ENCODE results near the gene PLXNA4. TPM values are rescaled to one million over a fixed set of nuclear protein-coding genes. Genes with fewer than 3 reads are reported as not detected.

Gene PLXNA4
- polyA plus RNA-seq, 2 of the 4 experiments (the other 2 are of a cell fraction) = 0.12 to 0.34 TPM

DNA sequence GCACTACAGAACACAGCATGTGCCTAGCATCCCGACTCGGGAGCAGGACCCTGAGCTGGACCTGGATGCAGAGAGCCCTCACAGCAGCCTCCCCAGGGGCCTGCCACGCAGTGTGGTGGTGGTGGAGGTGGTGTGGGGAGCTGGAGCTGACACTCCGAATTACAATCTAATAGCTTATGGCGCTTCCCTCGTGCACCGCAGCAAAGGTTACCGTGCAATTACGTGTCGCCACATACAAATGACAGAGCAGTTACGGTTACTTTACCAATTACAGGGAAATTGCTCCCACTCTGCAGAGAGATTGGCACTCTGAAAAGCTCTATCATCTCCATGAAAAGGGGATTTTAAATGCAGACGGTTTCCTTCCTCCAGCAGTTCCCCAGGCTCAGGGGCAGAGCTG, 81.8 kb downstream of the PLXNA4 start:
- ATAC-seq = no peak
- Histone ChIP-seq H3K9me3 (no peaks in the 10 kb centered on the region), H3K4me3 (no peak overlapping the region), H3K27ac (no peak overlapping the region), H3K4me2 (no peak overlapping the region), H3K4me1 (no peaks in the 10 kb centered on the region)
- TF ChIP-seq KDM5A (IDR thresholded peaks at IDR 0.05) (no peak), FOXS1 (CRISPR knock-in tag; IDR thresholded peaks at IDR 0.05) (no peak), RCOR1 (IDR thresholded peaks at IDR 0.05; ENCODE audit: low read depth, low read length) (no peak)
- FAIRE-seq = no peak
- POLR2A ChIA-PET = no interaction called here
- CTCF ChIA-PET = interaction anchor here (1.5 to 2.0 kb wide), 2 partner anchors 86 to 176 kb away, joined by 4 to 5 read pairs; no protein-coding TSS in a partner anchor
- 63% methylated on average over 11 of the region's 12 CpGs for WGBS (ENCODE audit: missing lambda C conversion rate)
- no peak for DNase-seq (ENCODE audit: low read depth in 1 of 2, low spot score in 1 of 2)

DNA sequence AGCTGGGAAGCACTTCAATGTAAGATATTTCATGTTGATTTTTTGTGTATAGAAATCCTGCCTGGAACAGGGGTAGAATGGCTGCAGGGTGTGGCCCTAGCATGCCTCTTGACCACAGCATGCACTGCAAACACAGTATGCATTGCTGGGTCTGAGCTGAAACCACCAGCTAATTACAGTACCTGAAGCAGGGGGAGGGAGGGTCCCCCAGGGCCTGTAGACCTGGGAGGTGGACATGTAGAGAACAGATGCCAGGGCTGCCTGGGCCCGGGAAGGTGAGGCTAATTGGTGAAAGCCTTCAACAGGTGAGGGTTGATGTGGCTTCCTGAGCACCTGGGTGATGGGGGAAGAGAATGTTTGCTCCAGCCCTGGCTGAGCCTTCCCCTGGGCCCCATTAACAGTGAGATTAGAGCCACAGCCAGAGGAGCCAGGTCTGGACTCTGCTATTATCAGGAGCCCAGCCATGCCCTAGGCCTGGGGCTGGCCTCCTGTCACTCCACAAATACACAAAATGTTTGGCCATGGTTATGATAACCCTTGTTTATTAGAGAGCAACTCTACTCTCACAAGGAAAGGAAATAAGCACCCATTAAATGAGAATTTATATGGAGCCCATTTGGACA, 83.3 kb downstream of the PLXNA4 start:
- Histone ChIP-seq H3K9me3 (no peaks in the 10 kb centered on the region), H3K4me1 (no peaks in the 10 kb centered on the region), H3K27ac (no peak overlapping the region), H3K4me3 (no peak overlapping the region), H3K4me2 (no peak overlapping the region)
- ChIA-PET CTCF (no interaction called here), POLR2A (no interaction called here)
- 29% methylated on average over 1 of the region's 1 CpG for WGBS (ENCODE audit: missing lambda C conversion rate)
- DNase-seq (ENCODE audit: low read depth in 1 of 2, low spot score in 1 of 2) (no peak), FAIRE-seq (no peak), ATAC-seq (no peak)
- TF ChIP-seq RNF2 (IDR thresholded peaks at IDR 0.05; ENCODE audit: borderline replicate concordance, low read depth) = no peak
- no peak for TF ChIP-seq NFE2L2 (conservative IDR thresholded peaks at IDR 0.05; ENCODE audit: low read length)
- TF ChIP-seq CBX8 (IDR thresholded peaks at IDR 0.05) = no peak
- no peak for TF ChIP-seq ZC3H11A (IDR thresholded peaks at IDR 0.05)
- TF ChIP-seq, protein P1, sequence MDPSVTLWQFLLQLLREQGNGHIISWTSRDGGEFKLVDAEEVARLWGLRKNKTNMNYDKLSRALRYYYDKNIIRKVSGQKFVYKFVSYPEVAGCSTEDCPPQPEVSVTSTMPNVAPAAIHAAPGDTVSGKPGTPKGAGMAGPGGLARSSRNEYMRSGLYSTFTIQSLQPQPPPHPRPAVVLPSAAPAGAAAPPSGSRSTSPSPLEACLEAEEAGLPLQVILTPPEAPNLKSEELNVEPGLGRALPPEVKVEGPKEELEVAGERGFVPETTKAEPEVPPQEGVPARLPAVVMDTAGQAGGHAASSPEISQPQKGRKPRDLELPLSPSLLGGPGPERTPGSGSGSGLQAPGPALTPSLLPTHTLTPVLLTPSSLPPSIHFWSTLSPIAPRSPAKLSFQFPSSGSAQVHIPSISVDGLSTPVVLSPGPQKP (IDR thresholded peaks at IDR 0.05; ENCODE audit: low read depth, low read length) = no peak
- no peak for TF ChIP-seq KDM1A (IDR thresholded peaks at IDR 0.05; ENCODE audit: low read depth)
- TF ChIP-seq BHLHE40 (IDR thresholded peaks at IDR 0.05; ENCODE audit: low read depth, low read length) = no peak
- no peak for TF ChIP-seq POLR2A (IDR thresholded peaks at IDR 0.05; ENCODE audit: low read length)
- no peak for TF ChIP-seq HDAC2 (IDR thresholded peaks at IDR 0.05)
- no peak for TF ChIP-seq HOXB13 (CRISPR knock-in tag; IDR thresholded peaks at IDR 0.05; ENCODE audit: low read depth)
- TF ChIP-seq CEBPB (IDR thresholded peaks at IDR 0.05) = no peak
- no peak for TF ChIP-seq CBX2 (IDR thresholded peaks at IDR 0.05; ENCODE audit: borderline replicate concordance, low read depth)
- TF ChIP-seq, protein P2, sequence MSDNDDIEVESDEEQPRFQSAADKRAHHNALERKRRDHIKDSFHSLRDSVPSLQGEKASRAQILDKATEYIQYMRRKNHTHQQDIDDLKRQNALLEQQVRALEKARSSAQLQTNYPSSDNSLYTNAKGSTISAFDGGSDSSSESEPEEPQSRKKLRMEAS (IDR thresholded peaks at IDR 0.05) = no peak
- TF ChIP-seq SMC3 (IDR thresholded peaks at IDR 0.05) = no peak
- TF ChIP-seq JUN (IDR thresholded peaks at IDR 0.05) = no peak

DNA sequence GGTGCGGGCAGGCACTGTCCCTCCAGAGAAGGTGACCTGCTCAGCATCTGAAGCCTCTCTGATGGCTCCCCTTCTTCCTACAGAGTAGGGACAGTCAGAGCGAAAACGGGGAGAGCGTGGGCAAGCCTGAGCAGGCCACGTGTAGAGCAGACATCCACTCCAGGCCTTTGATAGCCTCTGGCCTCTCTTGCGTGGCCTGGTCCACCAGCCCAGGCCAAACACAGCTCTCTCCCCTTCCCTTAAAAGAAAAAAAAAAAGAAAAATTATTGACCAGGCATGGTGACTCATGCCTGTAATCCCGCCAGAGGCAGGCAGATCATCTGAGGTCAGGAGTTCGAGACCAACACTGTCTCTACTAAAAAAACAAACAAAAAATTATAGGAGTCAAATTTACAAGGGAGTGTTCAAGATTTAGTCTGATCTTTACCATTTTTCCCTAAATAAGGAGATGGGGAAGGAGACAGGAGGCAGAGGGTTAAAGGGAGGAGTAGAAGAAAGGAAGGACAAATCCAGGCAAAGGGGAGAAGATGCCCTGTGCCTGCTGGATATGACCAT, 84.8 kb downstream of the PLXNA4 start:
- ChIA-PET POLR2A (no interaction called here), CTCF (no interaction called here)
- no peak overlapping the region for H3K27ac ChIP-seq
- no peak overlapping the region for H3K4me2 ChIP-seq
- ATAC-seq (no peak), DNase-seq (ENCODE audit: low read depth in 1 of 2, low spot score in 1 of 2) (no peak), FAIRE-seq (no peak)
- no peaks in the 10 kb centered on the region for H3K4me1 ChIP-seq
- TF ChIP-seq HOXB5 (CRISPR knock-in tag; IDR thresholded peaks at IDR 0.05) = no peak
- WGBS (ENCODE audit: missing lambda C conversion rate) = 76% methylated on average over 8 of the region's 8 CpGs
- no peak overlapping the region for H3K4me3 ChIP-seq
- H3K9me3 ChIP-seq = no peaks in the 10 kb centered on the region

DNA sequence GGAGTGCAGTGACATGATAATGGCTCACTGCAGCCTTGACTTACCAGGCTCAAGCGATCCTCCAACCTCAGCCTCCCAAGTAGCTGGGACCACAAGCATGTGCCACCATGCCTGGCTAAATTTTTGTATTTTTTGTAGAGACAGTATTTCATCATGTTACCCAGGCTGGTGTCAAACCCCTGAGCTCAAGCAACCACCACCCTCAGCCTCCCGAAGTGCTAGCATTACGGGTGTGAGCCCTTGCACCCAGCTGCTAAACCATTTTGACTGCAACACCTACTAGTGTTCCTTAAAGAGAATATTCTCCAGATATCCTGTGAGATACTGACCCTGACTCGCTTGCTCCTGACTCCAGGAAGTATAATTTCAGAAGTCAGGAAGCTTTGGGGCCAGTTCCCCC, 85.8 kb downstream of the PLXNA4 start:
- CTCF ChIA-PET = interaction anchor here (0.6 kb wide), 1 partner anchor 804 kb away, joined by 4 read pairs; no protein-coding TSS in a partner anchor
- Histone ChIP-seq H3K9me3 (no peaks in the 10 kb centered on the region), H3K27ac (no peak overlapping the region), H3K4me1 (no peaks in the 10 kb centered on the region), H3K4me3 (no peak overlapping the region), H3K4me2 (no peak overlapping the region)
- POLR2A ChIA-PET = no interaction called here
- no peak for DNase-seq (ENCODE audit: low read depth in 1 of 2, low spot score in 1 of 2)
- WGBS (ENCODE audit: missing lambda C conversion rate) = 22% methylated on average over 4 of the region's 4 CpGs
- no peak for FAIRE-seq
- ATAC-seq = no peak
- no peak for TF ChIP-seq KDM5A (IDR thresholded peaks at IDR 0.05)
- no peak for TF ChIP-seq JUNB (IDR thresholded peaks at IDR 0.05)
- no peak for TF ChIP-seq RCOR1 (IDR thresholded peaks at IDR 0.05; ENCODE audit: low read depth, low read length)
- TF ChIP-seq CHD4 (IDR thresholded peaks at IDR 0.05; ENCODE audit: borderline replicate concordance) = no peak
- no peak for TF ChIP-seq EP300 (IDR thresholded peaks at IDR 0.05)
- no peak for TF ChIP-seq ESRRA (IDR thresholded peaks at IDR 0.05; ENCODE audit: borderline replicate concordance, low read length)
- no peak for TF ChIP-seq TP53 (CRISPR knock-in tag; IDR thresholded peaks at IDR 0.05)
- TF ChIP-seq ZC3H11A (IDR thresholded peaks at IDR 0.05) = no peak
- no peak for TF ChIP-seq CBX2 (IDR thresholded peaks at IDR 0.05; ENCODE audit: borderline replicate concordance, low read depth)
- no peak for TF ChIP-seq NPAS2 (CRISPR knock-in tag; IDR thresholded peaks at IDR 0.05; ENCODE audit: borderline replicate concordance)
- TF ChIP-seq MAZ (IDR thresholded peaks at IDR 0.05; ENCODE audit: borderline replicate concordance, low read depth, low read length) = no peak
- TF ChIP-seq, protein P3, sequence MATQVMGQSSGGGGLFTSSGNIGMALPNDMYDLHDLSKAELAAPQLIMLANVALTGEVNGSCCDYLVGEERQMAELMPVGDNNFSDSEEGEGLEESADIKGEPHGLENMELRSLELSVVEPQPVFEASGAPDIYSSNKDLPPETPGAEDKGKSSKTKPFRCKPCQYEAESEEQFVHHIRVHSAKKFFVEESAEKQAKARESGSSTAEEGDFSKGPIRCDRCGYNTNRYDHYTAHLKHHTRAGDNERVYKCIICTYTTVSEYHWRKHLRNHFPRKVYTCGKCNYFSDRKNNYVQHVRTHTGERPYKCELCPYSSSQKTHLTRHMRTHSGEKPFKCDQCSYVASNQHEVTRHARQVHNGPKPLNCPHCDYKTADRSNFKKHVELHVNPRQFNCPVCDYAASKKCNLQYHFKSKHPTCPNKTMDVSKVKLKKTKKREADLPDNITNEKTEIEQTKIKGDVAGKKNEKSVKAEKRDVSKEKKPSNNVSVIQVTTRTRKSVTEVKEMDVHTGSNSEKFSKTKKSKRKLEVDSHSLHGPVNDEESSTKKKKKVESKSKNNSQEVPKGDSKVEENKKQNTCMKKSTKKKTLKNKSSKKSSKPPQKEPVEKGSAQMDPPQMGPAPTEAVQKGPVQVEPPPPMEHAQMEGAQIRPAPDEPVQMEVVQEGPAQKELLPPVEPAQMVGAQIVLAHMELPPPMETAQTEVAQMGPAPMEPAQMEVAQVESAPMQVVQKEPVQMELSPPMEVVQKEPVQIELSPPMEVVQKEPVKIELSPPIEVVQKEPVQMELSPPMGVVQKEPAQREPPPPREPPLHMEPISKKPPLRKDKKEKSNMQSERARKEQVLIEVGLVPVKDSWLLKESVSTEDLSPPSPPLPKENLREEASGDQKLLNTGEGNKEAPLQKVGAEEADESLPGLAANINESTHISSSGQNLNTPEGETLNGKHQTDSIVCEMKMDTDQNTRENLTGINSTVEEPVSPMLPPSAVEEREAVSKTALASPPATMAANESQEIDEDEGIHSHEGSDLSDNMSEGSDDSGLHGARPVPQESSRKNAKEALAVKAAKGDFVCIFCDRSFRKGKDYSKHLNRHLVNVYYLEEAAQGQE (IDR thresholded peaks at IDR 0.05) = no peak
- no peak for TF ChIP-seq NFE2L2 (conservative IDR thresholded peaks at IDR 0.05; ENCODE audit: low read length)
- TF ChIP-seq POLR2AphosphoS2 (conservative IDR thresholded peaks at IDR 0.05; ENCODE audit: low read length) = no peak
- TF ChIP-seq HOXA7 (CRISPR knock-in tag; IDR thresholded peaks at IDR 0.05) = no peak
- TF ChIP-seq BHLHE40 (IDR thresholded peaks at IDR 0.05; ENCODE audit: low read depth, low read length) = no peak

Measured in A549 (cell line).